ENCODE data around the gene FLT3.

GRCh38 chr13:28035146-28035782, 65.1 kb downstream of the FLT3 start:
- TF ChIP-seq CTCF (IDR thresholded peaks at IDR 0.05; ENCODE audit: poor library complexity) (no peak), EZH2 (IDR thresholded peaks at IDR 0.05; ENCODE audit: borderline replicate concordance) (no peak)

Measured in hepatocyte (in vitro differentiated cells).